AG04449 (cell line): Measurements from ENCODE around the gene SHKBP1.

ENCODE experiments used
- CTCF ChIA-PET: fragments of 350-600 bp; formaldehyde crosslinking; extraction: SDS; loops from one replicate; lab custom pipeline; 2021; ENCODE audit warnings: antibody characterized with exemption; lab: Yijun Ruan, JAX
- POLR2A ChIA-PET: fragments of 400-600, 350-600 bp; formaldehyde crosslinking; extraction: SDS; loops from one replicate; lab custom pipeline; 2020; ENCODE audit warnings: antibody characterized with exemption, inconsistent platforms; lab: Yijun Ruan, JAX
- DNase-seq: peaks from one replicate; pipeline ENCODE4 v3.0.0-alpha.2; 2010; ENCODE audit warnings: low read depth, low spot score
- H3K4me3 ChIP-seq: 2 replicates; pipeline ENCODE4 v1.5.1; 2011; ENCODE audit warnings: low read depth, mild to moderate bottlenecking, control low read depth, low read length
- CTCF ChIP-seq: IDR thresholded peaks from one replicate; pipeline ENCODE4 v1.5.1; 2011; ENCODE audit warnings: mild to moderate bottlenecking, moderate library complexity, low read length, control low read depth, inconsistent platforms; ENCODE audit not compliant: insufficient read depth; ENCODE audit errors: missing control alignments

The SHKBP1 gene

DNA sequence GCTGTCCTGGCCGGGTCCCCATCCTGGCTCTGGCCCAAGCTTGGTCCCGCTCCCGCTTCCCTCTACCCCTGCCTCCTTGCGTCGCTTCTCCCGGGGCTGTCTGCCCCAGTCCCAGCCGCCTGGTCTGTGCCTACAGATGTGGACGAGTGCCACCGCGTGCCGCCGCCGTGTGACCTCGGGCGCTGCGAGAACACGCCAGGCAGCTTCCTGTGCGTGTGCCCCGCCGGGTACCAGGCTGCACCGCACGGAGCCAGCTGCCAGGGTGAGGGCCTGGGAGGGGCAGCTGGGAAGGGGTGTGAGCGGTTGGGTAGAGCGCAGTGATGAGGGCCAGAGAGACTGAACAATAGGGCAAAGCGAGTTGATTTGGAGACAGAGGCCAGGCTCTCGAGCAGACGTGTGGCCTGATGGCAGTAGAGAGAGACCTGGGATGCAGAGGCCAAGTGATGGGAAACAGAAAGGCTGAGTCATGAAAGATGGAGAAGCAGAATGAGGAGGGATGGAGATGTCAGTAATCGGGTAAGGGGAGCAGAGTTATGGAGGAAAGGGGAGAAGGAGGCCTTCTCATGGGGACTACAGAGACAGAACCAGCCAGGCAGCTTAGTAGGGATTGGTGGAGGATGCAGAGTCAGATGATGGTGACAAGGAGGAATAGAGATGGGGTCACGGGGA lies 33.9 kb downstream of the SHKBP1 start:
- peak overlapping the region; percentile 44 for H3K4me3 ChIP-seq
- POLR2A ChIA-PET = no interaction called here
- CTCF ChIA-PET = interaction anchor here (0.7 to 2.1 kb wide), 5 partner anchors 8 to 305 kb away, joined by 3 to 9 read pairs (median 4); no protein-coding TSS in a partner anchor
- no peak for DNase-seq
- TF ChIP-seq CTCF = no peak

- ChIA-PET POLR2A (no interaction called here), CTCF (interaction anchor here (0.7 to 1.2 kb wide), 2 partner anchors 9 to 147 kb away, joined by 3 to 4 read pairs; no protein-coding TSS in a partner anchor)
- no peak for DNase-seq
- no peak overlapping the region for H3K4me3 ChIP-seq
- TF ChIP-seq CTCF = no peak
These were observed 34.4 kb downstream of the SHKBP1 start for GRCh38 chr19:40611096-40611495.

DNA sequence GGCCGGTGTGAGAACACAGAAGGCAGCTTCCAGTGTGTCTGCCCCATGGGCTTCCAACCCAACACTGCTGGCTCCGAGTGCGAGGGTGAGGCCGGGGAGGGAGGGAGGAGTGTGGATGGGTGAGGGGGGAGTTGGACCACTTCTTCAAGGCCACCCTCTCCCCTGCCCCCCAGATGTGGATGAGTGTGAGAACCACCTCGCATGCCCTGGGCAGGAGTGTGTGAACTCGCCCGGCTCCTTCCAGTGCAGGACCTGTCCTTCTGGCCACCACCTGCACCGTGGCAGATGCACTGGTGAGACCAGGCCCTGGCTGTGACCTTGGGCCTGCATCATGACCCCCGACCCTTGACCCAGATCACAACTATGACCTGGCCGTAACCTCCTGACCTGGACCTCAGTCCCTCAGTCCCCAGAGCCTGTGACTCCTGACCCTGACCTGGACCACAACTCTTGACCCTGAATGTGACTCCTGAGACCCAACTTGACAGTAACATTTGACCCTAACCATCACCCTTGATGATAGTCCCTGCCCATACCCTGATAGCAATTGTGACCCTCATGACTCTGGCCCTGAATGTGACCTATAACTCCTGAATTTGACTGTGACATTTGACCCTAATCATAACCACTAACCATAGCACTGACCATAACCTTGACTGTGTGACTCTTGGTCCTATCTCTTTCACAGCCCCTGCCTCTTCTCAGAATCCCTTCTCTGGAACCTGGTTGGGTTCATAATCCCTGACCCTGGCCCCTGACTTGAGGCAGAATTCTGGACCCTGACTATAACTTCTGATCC lies 35.4 kb downstream of the SHKBP1 start:
- no peak overlapping the region for H3K4me3 ChIP-seq
- DNase-seq = no peak
- TF ChIP-seq CTCF = no peak
- ChIA-PET POLR2A (no interaction called here), CTCF (interaction anchor here (1.2 kb wide), 1 partner anchor 148 kb away, joined by 4 read pairs; no protein-coding TSS in a partner anchor)

- ChIA-PET CTCF (interaction anchor here (0.9 to 4.5 kb wide), 5 partner anchors 9 to 193 kb away, joined by 3 to 45 read pairs (median 7); partner anchors contain the start of gene LTBP4), POLR2A (no interaction called here)
- TF ChIP-seq CTCF = no peak
- no peak for DNase-seq
- H3K4me3 ChIP-seq = peak overlapping the region; percentile 89
These were observed 36.4 kb downstream of the SHKBP1 start for GRCh38 chr19:40612831-40613689.

- POLR2A ChIA-PET = interaction anchor here (0.6 to 1.8 kb wide), 5 partner anchors 11 to 99 kb away, joined by 3 to 5 read pairs (median 3); no protein-coding TSS in a partner anchor
- DNase-seq = no peak
- CTCF ChIA-PET = interaction anchor here (0.9 to 4.5 kb wide), 8 partner anchors 10 to 309 kb away, joined by 3 to 45 read pairs (median 5); partner anchors contain the start of gene LTBP4
- TF ChIP-seq CTCF = no peak
- peak overlapping the region; percentile 89 for H3K4me3 ChIP-seq
These were observed 37.3 kb downstream of the SHKBP1 start for GRCh38 chr19:40613690-40614621.
